Endothelial cell of umbilical vein (primary cell): ENCODE measurements around the gene UCMA. TPM values are rescaled to one million over a fixed set of nuclear protein-coding genes. Genes with fewer than 3 reads are reported as not detected.

Experiments used
- BruUV-seq: library from RNA; stranded (reverse); fragments of 400-500 nt; replicated peaks from 2 replicates; lab custom pipeline; 2021; lab: Mats Ljungman, UMichigan
- CTCF ChIA-PET: fragments of 300-600, 350-600 bp; sonication (Branson Sonifier 250); formaldehyde crosslinking; loops from one replicate; lab custom pipeline; 2021; ENCODE audit warnings: antibody characterized with exemption, inconsistent platforms; lab: Charles Lee
- POLR2A ChIA-PET: fragments of 300-600, 350-600 bp; sonication (Branson Sonifier 250); formaldehyde crosslinking; loops from one replicate; lab custom pipeline; 2021; ENCODE audit warnings: antibody characterized with exemption, inconsistent platforms; lab: Charles Lee
- DNase-seq: peaks from one replicate; pipeline ENCODE4 v3.0.0-alpha.2; 2011; ENCODE audit warnings: low read depth, low spot score
- FAIRE-seq: peaks from 2 replicates; lab custom pipeline; 2011; peaks lifted over from hg19 to GRCh38; lab: Jason Lieb, UNC
- H2AFZ ChIP-seq: 2 replicates; pipeline ENCODE4 v1.6.0; 2012; ENCODE audit warnings: low read depth, low read length, control low read depth, inconsistent platforms
- H3K27ac ChIP-seq: 2 replicates; pipeline ENCODE4 v1.5.1; 2011; ENCODE audit warnings: low read depth, mild to moderate bottlenecking, control low read depth, low read length, moderate library complexity; ENCODE audit not compliant: insufficient read depth
- H3K27me3 ChIP-seq, 2 experiments: 2 replicates each; pipeline versions ENCODE4 v1.6.0 to v1.6.1; 2011; ENCODE audit warnings: low read length in 2 of 2, mixed read lengths in 1 of 2; ENCODE audit not compliant: control insufficient read depth in 2 of 2, insufficient read depth in 2 of 2
- H3K36me3 ChIP-seq, 2 experiments: 2 replicates in 1 of 2; 3 replicates in 1 of 2; pipeline ENCODE4 v1.5.1; 2011; ENCODE audit warnings: low read length in 2 of 2, mild to moderate bottlenecking in 1 of 2, moderate library complexity in 1 of 2; ENCODE audit not compliant: control insufficient read depth in 2 of 2, insufficient read depth in 2 of 2; ENCODE audit errors: extremely low read depth in 1 of 2
- H3K4me1 ChIP-seq: 3 replicates; pipeline ENCODE4 v1.5.1; 2011; ENCODE audit warnings: mild to moderate bottlenecking, low read length; ENCODE audit not compliant: control insufficient read depth, insufficient read depth; ENCODE audit errors: extremely low read depth
- H3K4me2 ChIP-seq: 2 replicates; pipeline ENCODE4 v1.6.1; 2011; ENCODE audit warnings: low read length, control low read depth, mixed read lengths; ENCODE audit not compliant: insufficient read depth
- H3K4me3 ChIP-seq, 3 experiments: fragments of 200-600 bp in 1 of 3; sonication (generic), shearing (Covaris generic) in 1 of 3; replicated peaks in 1 of 3; 2 replicates each; pipeline ENCODE4 v1.5.1; 2011 to 2016; ENCODE audit warnings: control low read depth in 3 of 3, low read length in 3 of 3, mild to moderate bottlenecking in 2 of 3, inconsistent platforms in 1 of 3, low read depth in 1 of 3, moderate library complexity in 1 of 3; ENCODE audit not compliant: insufficient read depth in 1 of 3
- H3K79me2 ChIP-seq: 2 replicates; pipeline ENCODE4 v1.6.0; 2012; ENCODE audit warnings: low read length, inconsistent platforms; ENCODE audit not compliant: control insufficient read depth, insufficient read depth
- H3K9ac ChIP-seq: replicated peaks from 2 replicates; pipeline ENCODE3; 2011; ENCODE audit warnings: low read length, control low read depth; ENCODE audit not compliant: insufficient read depth; ENCODE audit errors: extremely low read depth
- H3K9me1 ChIP-seq: replicated peaks from 3 replicates; pipeline ENCODE4 v1.6.0; 2011; ENCODE audit warnings: mild to moderate bottlenecking, low read length; ENCODE audit not compliant: control insufficient read depth, insufficient read depth; ENCODE audit errors: extremely low read depth
- H3K9me3 ChIP-seq: replicated peaks from 2 replicates; pipeline ENCODE4 v1.5.1; 2012; ENCODE audit warnings: low read length, inconsistent platforms; ENCODE audit not compliant: control insufficient read depth, insufficient read depth
- H4K20me1 ChIP-seq: replicated peaks from 2 replicates; pipeline ENCODE3; 2011; ENCODE audit warnings: mild to moderate bottlenecking, low read length; ENCODE audit not compliant: control insufficient read depth, insufficient read depth; ENCODE audit errors: extremely low read depth
- EZH2 ChIP-seq: IDR thresholded peaks from 2 replicates; pipeline ENCODE4 v1.6.1; 2012; ENCODE audit warnings: borderline replicate concordance, low read depth, mild to moderate bottlenecking, moderate library complexity, low read length, inconsistent platforms; ENCODE audit not compliant: severe bottlenecking
- FOS ChIP-seq: IDR thresholded peaks from 2 replicates; pipeline ENCODE4 v1.6.1; 2011; ENCODE audit warnings: mild to moderate bottlenecking, low read length, moderate library complexity, borderline replicate concordance; ENCODE audit not compliant: insufficient read depth
- GATA2 ChIP-seq: IDR thresholded peaks from 2 replicates; pipeline ENCODE4 v1.7.0; 2011; ENCODE audit warnings: low read depth, mild to moderate bottlenecking, moderate library complexity, mixed read lengths, low read length; ENCODE audit not compliant: insufficient read length, insufficient read depth
- JUN ChIP-seq: IDR thresholded peaks from 2 replicates; pipeline ENCODE4 v1.6.1; 2011; ENCODE audit warnings: borderline replicate concordance, low read depth; ENCODE audit not compliant: insufficient read length, insufficient read depth
- MYC ChIP-seq: IDR thresholded peaks from one replicate; pipeline ENCODE4 v1.6.1; 2011; ENCODE audit warnings: mild to moderate bottlenecking, low read depth, low read length
- POLR2A ChIP-seq: IDR thresholded peaks from 2 replicates; pipeline ENCODE4 v1.6.1; 2012; ENCODE audit warnings: low read depth, mild to moderate bottlenecking, control low read depth, low read length
- POLR2AphosphoS5 ChIP-seq: IDR thresholded peaks from 2 replicates; pipeline ENCODE4 v1.6.1; 2012; ENCODE audit warnings: low read depth, mild to moderate bottlenecking, control low read depth, low read length, moderate library complexity; ENCODE audit not compliant: insufficient read depth
- dilution Hi-C: fragments of 300-500 bp; cut with MboI; formaldehyde crosslinking; loops from one replicate; pipeline ENCODE4 v1.15.0; 2019; ENCODE audit warnings: low sequenced_read_pairs; ENCODE audit not compliant: extremely low pct_ligation_motif_present
- intact Hi-C: fragments of 100-400 bp; cut with micrococcal nuclease; formaldehyde crosslinking; loops from one replicate; pipeline ENCODE4 v1.10.0; 2022
- polyA plus RNA-seq, 4 experiments: library from polyadenylated mRNA; depleted of rRNA in 3 of 4; stranded (reverse) in 3 of 4; unstranded in 1 of 4; fragments of >200 nt; gene quantifications; 2 replicates each; pipeline versions ENCODE4 v1.2.1 to v1.2.3, GENCODE V29; 2011 to 2012; ENCODE audit warnings: missing spikeins in 1 of 4
- total RNA-seq: library from RNA; stranded (reverse); gene quantifications from 2 replicates; pipeline ENCODE4 v1.2.3, GENCODE V29; 2021
- TF ChIP-seq, protein P1 (sequence below), 2 donors: IDR thresholded peaks; 1 replicate in 1 of 2; 2 replicates in 1 of 2; pipeline ENCODE4 v1.5.1; 2011; ENCODE audit warnings: low read length in 2 of 2, mild to moderate bottlenecking in 2 of 2, moderate library complexity in 2 of 2, control low read depth in 1 of 2, inconsistent platforms in 1 of 2, low read depth in 1 of 2; ENCODE audit not compliant: insufficient read depth in 1 of 2; ENCODE audit errors: extremely low read depth in 1 of 2
- TF ChIP-seq, protein P2 (sequence below): IDR thresholded peaks from 2 replicates; pipeline ENCODE4 v1.6.1; 2011; ENCODE audit not compliant: insufficient read depth, insufficient read length

Gene UCMA
- total and polyA plus RNA-seq, 2 donors (not counting 3 experiments of a cell fraction or from before 2014, with no cell fraction given), result not detected

DNA sequence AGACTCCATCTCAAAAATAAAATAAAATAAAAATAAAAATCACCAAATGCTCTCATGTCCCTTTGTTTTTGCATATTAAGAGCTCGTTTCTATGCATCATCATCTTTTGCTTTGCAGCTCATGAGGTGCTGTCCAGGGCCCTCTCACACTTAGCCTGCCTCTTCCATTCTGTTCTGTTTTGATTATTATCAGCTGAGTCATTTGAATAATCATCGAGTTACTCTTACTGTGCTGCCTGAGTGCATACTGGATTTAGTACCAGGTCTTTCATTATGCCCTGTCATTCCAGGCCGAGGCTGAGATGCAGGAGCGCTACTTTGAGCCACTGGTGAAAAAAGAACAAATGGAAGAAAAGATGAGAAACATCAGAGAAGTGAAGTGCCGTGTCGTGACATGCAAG is 33.0 kb downstream of the UCMA start:
- Histone ChIP-seq H2AFZ (no peak overlapping the region), H3K9me3 (no peaks in the 10 kb centered on the region), H3K4me2 (no peak overlapping the region), H3K27me3 (no peaks in the 10 kb centered on the region), H3K4me1 (no peaks in the 10 kb centered on the region), H3K9ac (no peak overlapping the region), H3K4me3 (no peak overlapping the region), H4K20me1 (no peaks in the 10 kb centered on the region), H3K36me3 (no peaks in the 10 kb centered on the region), H3K79me2 (no peaks in the 10 kb centered on the region), H3K9me1 (no peaks in the 10 kb centered on the region), H3K27ac (no peak overlapping the region)
- POLR2A ChIA-PET, result no interaction called here
- CTCF ChIA-PET, result no interaction called here
- DNase-seq (no peak), FAIRE-seq (no peak)
- TF ChIP-seq MYC, result no peak
- no peak for TF ChIP-seq EZH2
- TF ChIP-seq FOS, result no peak
- no peak for TF ChIP-seq GATA2
- TF ChIP-seq, protein P1, sequence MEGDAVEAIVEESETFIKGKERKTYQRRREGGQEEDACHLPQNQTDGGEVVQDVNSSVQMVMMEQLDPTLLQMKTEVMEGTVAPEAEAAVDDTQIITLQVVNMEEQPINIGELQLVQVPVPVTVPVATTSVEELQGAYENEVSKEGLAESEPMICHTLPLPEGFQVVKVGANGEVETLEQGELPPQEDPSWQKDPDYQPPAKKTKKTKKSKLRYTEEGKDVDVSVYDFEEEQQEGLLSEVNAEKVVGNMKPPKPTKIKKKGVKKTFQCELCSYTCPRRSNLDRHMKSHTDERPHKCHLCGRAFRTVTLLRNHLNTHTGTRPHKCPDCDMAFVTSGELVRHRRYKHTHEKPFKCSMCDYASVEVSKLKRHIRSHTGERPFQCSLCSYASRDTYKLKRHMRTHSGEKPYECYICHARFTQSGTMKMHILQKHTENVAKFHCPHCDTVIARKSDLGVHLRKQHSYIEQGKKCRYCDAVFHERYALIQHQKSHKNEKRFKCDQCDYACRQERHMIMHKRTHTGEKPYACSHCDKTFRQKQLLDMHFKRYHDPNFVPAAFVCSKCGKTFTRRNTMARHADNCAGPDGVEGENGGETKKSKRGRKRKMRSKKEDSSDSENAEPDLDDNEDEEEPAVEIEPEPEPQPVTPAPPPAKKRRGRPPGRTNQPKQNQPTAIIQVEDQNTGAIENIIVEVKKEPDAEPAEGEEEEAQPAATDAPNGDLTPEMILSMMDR (IDR thresholded peaks at IDR 0.05; ENCODE audit: extremely low read depth in 1 of 2, insufficient read depth in 1 of 2, low read depth in 1 of 2, low read length in 2 of 2), result no peak
- TF ChIP-seq POLR2A, result no peak
- no peak for TF ChIP-seq JUN
- no peak for TF ChIP-seq POLR2AphosphoS5
- TF ChIP-seq, protein P2, sequence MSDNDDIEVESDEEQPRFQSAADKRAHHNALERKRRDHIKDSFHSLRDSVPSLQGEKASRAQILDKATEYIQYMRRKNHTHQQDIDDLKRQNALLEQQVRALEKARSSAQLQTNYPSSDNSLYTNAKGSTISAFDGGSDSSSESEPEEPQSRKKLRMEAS, result no peak
- intact Hi-C loops, result no loop called here
- dilution Hi-C loops, result no loop called here
- no TSS peak for BruUV-seq
